RKO (cell line): ENCODE data around the gene SEH1L.
A peak's percentile ranks its signal among the peaks of the same experiment; 100 is the strongest.
"Not testable (repeated sequence)": the region's sequence is repeated elsewhere in the genome, so short reads cannot be mapped to it uniquely, and the experiment has no call there.

Experiments
- DNase-seq: peaks from one replicate; pipeline ENCODE4 v3.0.0-alpha.2; 2016; ENCODE audit warnings: low spot score

The SEH1L gene, protein sequence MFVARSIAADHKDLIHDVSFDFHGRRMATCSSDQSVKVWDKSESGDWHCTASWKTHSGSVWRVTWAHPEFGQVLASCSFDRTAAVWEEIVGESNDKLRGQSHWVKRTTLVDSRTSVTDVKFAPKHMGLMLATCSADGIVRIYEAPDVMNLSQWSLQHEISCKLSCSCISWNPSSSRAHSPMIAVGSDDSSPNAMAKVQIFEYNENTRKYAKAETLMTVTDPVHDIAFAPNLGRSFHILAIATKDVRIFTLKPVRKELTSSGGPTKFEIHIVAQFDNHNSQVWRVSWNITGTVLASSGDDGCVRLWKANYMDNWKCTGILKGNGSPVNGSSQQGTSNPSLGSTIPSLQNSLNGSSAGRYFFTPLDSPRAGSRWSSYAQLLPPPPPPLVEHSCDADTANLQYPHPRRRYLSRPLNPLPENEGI

GRCh38 chr18:12947285-12948049, at the start of gene SEH1L:
SEH1L (plus strand) TSS chr18:12948011; CDS start chr18:12948122, 111 bp downstream.
- peak; percentile 94 for DNase-seq

- DNase-seq, result not testable (repeated sequence)
These were observed 46.6 kb upstream of the SEH1L start for GRCh38 chr18:12901208-12901607.

DNA sequence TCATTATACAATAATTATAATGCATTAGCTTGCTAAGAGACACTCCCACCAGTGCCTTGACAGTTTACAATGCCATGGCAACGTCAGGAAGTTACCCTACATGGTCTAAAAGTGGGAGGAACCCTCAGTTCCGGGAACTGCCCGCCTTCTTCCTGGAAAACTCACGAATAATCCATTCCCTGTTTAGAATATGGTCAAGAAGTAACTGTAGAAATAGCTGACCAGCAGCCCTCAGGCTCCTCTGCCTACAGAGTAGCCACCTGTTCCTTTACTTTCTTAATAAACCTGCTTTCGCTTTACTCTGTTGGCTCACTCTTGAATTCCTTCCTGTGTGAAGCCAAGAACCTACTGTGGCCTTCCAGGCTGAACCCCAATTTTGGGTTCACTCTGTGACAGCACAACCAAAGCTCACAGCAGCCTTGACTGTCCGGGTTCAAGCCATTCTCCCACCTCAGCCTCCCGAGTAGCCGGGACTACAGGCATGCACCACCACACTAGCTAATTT, 43.7 kb upstream of the SEH1L start:
- no peak for DNase-seq

DNA sequence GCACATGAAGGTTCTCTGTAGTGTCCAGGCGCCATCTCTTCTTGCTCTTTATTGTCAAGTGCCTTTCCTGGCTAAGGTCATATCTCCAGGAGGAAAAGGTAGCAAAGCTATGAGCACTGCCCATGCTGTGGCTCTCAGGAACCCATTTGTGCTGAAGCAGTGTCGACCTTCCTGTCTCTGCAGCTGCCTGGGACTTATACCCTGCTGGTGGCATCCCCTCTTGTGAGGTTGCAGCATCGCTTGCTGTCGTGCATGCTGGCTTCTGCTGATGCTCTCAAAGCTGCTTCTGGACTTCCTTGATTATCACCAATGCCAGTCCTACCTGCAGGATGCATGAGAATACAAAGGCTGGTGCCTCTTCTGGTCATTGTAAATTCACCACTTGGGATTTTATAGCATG, 41.7 kb upstream of the SEH1L start:
- DNase-seq, result no peak

DNA sequence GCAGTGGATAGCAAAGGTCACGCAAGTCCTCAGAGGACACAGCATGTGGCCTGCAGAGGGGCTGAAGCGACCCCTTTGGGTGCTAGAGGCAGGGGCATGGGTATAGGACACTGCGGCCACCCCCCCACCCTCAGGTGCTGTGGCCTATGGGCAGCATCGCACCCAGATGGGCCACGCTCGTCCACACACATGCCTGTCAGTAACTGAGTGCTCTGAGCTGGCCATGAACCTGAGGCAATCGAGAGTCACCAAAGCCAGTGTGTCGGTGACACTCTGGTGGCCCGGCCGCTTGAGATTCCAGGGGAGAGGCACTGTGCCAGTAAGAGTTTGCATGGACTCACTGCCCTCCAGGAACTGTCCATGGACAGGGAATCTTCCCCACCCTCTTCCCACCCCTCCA, 41.0 kb upstream of the SEH1L start:
- no peak for DNase-seq

- no peak for DNase-seq
These were observed 40.4 kb upstream of the SEH1L start for GRCh38 chr18:12907258-12907925.

DNA sequence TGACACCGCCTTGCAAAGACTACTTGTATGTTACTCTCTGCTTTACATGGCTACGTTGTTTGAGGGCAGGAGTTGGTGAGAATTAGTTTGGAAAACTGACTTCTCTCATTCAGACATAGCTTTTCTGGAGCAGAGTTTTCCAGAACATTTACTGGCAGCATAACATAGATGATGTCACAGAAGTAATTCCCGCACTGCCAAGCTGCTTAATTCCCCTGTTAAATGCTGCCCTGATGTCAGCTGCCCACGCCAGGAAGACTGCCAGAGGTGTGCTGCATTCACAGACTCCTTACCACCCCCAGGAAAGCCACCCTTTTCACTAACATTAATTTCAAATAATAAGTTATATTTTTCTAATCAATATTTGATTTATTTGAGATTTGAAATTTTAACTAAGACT, 39.1 kb upstream of the SEH1L start:
- no peak for DNase-seq

DNA sequence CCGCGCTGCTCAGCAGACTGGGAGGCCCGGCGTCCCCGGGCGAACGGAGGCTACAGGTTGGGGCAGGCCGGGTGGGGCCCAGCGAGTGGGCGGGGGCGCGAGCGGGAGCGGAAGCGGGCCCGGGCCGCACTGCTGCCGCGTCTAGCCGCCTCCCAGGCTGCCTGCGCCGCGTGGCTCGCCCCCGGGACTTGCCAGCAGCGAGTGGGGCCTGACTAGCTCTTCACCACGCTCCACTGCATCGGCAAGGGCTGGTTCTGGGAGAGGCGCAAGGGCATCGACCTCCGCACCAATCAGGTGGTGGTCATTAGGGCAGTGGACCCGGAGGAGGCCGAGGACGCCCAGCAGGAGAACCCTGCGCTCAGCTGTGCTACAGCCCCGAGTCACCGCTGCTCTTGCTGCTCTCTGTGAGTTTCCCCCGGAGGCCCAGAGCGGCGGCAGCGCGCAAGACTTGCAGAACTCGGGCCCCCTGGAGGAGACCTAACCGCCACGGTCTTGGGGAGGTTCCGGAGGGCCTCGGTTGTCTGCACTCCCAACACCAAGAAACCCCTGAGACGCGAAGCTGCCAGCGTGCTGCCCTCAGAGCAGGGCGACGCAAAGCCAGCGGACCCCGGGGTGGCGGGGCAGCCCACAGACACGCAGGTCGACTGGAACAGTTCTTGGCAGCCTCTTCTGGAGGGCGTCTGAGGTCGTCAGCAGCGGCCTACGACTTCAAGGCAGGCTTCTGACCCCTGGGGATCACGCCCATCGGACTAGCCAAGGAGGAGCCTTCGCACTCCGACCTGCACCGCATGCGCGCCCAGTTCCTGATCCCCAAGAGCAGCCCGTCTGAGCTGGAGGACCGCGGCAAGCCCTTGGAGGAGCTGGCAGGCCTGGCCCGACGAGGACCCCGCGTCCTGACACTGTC, 36.5 kb upstream of the SEH1L start:
- no peak for DNase-seq

DNA sequence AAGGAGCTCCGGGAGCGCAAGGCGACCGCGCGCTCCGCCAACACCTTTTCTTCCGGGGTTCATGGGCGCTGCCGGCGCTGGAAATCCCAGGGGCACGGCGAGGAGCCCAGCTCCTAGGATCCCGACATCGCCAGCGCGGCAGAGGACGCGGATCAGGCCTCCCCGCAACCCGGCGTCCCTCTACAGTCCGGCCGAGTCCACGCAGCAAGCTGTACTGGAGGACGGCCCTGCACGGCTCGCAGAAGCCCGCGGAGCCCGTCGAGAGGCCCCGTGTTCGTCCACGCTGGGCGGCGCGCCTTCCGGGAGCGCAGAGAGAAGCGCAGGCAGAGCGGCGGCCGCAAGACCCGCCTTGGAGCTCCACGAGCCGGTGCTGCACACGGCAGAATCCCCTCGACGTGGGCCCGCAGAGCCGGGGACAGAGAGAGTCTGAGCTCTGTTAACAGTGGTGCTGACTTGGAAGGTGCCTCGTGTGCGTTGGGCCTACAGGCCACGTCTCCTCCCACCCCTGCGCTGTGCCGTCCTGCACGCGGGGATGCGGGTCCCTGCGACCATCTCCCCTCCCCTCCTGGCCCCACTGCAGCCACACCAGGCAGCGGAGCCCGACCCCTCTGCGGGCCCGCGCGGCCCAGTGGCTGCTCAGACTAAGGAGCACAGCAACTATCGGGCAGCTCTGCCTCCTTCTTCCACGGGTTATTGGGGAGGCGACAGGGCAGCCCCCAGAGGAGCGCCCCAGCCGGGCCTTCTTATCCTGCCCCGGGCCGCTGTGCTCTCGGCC, 35.7 kb upstream of the SEH1L start:
- no peak for DNase-seq

- DNase-seq, result no peak
These were observed 26.6 kb upstream of the SEH1L start for GRCh38 chr18:12921178-12921577.

DNA sequence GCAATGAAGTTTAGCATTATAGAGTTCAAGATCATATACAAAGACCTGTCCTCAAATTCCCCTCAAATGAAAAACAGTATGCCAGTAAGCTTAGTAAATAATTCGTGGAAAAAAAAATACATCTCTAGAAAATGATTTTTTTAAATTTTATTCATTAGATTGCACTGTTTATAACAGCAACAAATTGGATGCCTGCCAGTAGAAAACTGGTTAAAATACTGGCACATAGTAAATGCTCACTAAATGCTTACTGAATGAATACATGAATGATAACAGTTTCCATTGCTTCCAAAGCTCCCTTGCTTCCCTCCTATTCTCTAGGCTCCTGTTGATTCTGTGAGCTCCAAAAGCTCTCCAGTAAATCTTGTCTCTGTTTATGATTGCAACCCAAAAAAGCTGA, 25.5 kb upstream of the SEH1L start:
- no peak for DNase-seq

- no peak for DNase-seq
These were observed 23.2 kb upstream of the SEH1L start for GRCh38 chr18:12924616-12925015.

DNA sequence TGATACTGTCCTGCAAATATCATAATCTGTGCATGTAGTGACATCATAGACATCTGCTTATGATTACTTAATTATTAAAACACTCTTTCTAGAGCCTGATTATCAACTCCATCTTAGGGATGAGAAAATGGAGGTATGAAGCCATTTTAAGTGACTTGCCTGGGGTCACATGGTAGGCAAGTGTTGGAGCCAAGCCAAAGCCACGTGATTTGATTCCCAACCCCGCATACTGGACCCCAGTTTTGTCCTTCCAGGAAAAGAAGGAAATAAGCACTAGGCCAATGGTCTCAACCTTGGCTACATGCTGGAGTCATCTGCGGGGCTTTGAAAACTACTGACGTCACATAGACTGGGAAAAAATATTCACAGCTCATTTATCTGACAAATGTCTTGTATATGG, 19.6 kb upstream of the SEH1L start:
- DNase-seq, result no peak

GRCh38 chr18:12928641-12929040, 19.2 kb upstream of the SEH1L start:
- no peak for DNase-seq

- no peak for DNase-seq
These were observed 18.2 kb upstream of the SEH1L start for GRCh38 chr18:12929477-12930083.

DNA sequence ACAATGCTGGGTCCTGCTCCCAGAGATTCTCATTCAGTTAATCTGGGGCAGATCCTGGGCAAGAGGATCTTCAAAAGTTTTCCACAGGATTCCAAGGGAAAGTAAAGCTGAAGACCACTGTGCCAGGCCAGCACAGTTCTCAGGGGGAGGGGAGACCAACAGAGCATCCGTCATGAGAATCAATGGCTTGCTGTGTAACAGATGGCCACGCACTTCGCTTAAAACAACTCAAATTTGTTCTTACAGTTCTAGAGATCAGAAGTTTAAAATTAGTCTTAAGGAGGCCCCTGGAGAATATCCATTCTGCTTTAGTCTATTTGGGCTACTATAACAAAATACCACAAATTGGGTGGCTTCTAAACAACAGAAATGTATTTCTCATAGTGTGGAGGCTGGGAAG, 17.4 kb upstream of the SEH1L start:
- no peak for DNase-seq

GRCh38 chr18:12930908-12931307, 16.9 kb upstream of the SEH1L start:
- DNase-seq, result no peak

GRCh38 chr18:12933327-12933726, 14.5 kb upstream of the SEH1L start:
- DNase-seq, result no peak

GRCh38 chr18:12934454-12935071, 13.2 kb upstream of the SEH1L start:
- DNase-seq, result peak; percentile 82

DNA sequence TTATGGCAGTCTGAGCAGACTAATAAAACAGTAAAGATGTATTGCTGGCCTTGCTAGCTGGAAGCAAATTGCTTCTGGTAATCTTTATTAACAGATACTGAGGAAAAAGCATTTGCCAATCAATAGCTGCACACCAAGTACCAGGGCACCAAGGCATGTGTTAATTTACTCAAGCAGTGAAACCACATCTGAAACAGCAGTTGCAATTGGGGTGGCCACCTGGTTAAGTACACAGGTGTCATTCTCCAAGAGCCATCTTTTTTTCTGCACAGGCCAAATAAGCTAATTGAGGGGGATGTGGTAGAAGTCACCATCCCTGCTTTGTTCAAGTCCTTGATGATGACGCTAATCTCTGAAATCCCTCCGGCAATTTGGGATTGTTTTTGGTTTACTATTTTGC, 8.6 kb upstream of the SEH1L start:
- no peak for DNase-seq
